Measurements from ENCODE around the gene RIMS4.

DNA sequence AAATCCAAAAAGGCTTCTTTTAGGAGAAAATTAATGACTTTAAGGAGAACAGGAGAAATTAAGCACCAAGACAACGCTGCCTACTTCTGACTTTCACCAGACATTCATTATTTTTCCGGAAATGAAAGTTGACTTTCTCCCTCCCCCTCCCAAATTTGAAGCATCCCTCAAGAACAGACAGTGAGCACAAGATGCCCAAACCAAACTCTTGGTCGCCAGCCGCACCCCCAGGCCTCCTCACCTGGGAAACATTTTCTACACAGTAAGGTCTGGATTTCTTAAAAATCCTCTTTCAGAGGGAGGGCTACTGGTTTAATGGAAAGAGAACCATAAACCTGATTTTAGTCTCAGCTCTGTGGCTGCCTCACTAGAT lies 2.7 kb downstream of the RIMS4 start:
- TF ChIP-seq, protein P1, sequence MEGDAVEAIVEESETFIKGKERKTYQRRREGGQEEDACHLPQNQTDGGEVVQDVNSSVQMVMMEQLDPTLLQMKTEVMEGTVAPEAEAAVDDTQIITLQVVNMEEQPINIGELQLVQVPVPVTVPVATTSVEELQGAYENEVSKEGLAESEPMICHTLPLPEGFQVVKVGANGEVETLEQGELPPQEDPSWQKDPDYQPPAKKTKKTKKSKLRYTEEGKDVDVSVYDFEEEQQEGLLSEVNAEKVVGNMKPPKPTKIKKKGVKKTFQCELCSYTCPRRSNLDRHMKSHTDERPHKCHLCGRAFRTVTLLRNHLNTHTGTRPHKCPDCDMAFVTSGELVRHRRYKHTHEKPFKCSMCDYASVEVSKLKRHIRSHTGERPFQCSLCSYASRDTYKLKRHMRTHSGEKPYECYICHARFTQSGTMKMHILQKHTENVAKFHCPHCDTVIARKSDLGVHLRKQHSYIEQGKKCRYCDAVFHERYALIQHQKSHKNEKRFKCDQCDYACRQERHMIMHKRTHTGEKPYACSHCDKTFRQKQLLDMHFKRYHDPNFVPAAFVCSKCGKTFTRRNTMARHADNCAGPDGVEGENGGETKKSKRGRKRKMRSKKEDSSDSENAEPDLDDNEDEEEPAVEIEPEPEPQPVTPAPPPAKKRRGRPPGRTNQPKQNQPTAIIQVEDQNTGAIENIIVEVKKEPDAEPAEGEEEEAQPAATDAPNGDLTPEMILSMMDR (IDR thresholded peaks at IDR 0.05) = no peak
- TF ChIP-seq POLR2A (IDR thresholded peaks at IDR 0.05) = no peak

Data from thyroid gland (tissue), 4 donors.